ENCODE results near the gene DSN1. TPM values are rescaled to one million over a fixed set of nuclear protein-coding genes. Genes with fewer than 3 reads are reported as not detected.

The DSN1 gene
- total RNA-seq, 1 experiment from 2014 or later = 40.8 TPM

GRCh38 chr20:36778831-36779655 lies 5.5 kb upstream of the DSN1 start:
- H3K36me3 ChIP-seq (ENCODE audit: insufficient read depth, low read length, poor library complexity, severe bottlenecking) = peaks cover 7% of the 10 kb centered on the region
- intact Hi-C loops (cut with micrococcal nuclease; ENCODE audit: unreplicated experiment) = no loop called here
- POLR2A ChIA-PET (ENCODE audit: low non-redundant PET) = no interaction called here
- no peaks in the 10 kb centered on the region for H3K4me1 ChIP-seq (ENCODE audit: insufficient read depth, low read length, poor library complexity, severe bottlenecking)
- TF ChIP-seq CTCF (conservative IDR thresholded peaks at IDR 0.05; ENCODE audit: low read depth, low read length) (no peak), EZH2 (IDR thresholded peaks at IDR 0.05; ENCODE audit: borderline replicate concordance, low read depth, low read length, poor library complexity, severe bottlenecking) (no peak)
- H3K9me3 ChIP-seq (ENCODE audit: low read depth, low read length, poor library complexity, severe bottlenecking) = no peaks in the 10 kb centered on the region
- H3K4me3 ChIP-seq (ENCODE audit: low read depth, low read length, poor library complexity, severe bottlenecking) = no peak overlapping the region
- no TSS peak for BruUV-seq (replicated peaks)
- DNase-seq (ENCODE audit: low spot score) = no peak
- H3K27me3 ChIP-seq (replicated peaks; ENCODE audit: insufficient read depth, low read depth, low read length, poor library complexity) = no peaks in the 10 kb centered on the region
- CTCF ChIA-PET = no interaction called here
- no peak overlapping the region for H3K27ac ChIP-seq (ENCODE audit: low read depth, low read length, poor library complexity, severe bottlenecking)

- Histone ChIP-seq H3K4me1 (ENCODE audit: insufficient read depth, low read length, poor library complexity, severe bottlenecking) (peaks cover 3% of the 10 kb centered on the region), H3K36me3 (ENCODE audit: insufficient read depth, low read length, poor library complexity, severe bottlenecking) (no peaks in the 10 kb centered on the region), H3K9me3 (ENCODE audit: low read depth, low read length, poor library complexity, severe bottlenecking) (no peaks in the 10 kb centered on the region), H3K27ac (ENCODE audit: low read depth, low read length, poor library complexity, severe bottlenecking) (no peak overlapping the region), H3K27me3 (replicated peaks; ENCODE audit: insufficient read depth, low read depth, low read length, poor library complexity) (no peaks in the 10 kb centered on the region), H3K4me3 (ENCODE audit: low read depth, low read length, poor library complexity, severe bottlenecking) (no peak overlapping the region)
- BruUV-seq (replicated peaks) = no TSS peak
- ChIA-PET CTCF (no interaction called here), POLR2A (ENCODE audit: low non-redundant PET) (no interaction called here)
- no peak for DNase-seq (ENCODE audit: low spot score)
- no peak for TF ChIP-seq CTCF (conservative IDR thresholded peaks at IDR 0.05; ENCODE audit: low read depth, low read length)
- TF ChIP-seq EZH2 (IDR thresholded peaks at IDR 0.05; ENCODE audit: borderline replicate concordance, low read depth, low read length, poor library complexity, severe bottlenecking) = no peak
- intact Hi-C loops (cut with micrococcal nuclease; ENCODE audit: unreplicated experiment) = no loop called here
Measured at GRCh38 chr20:36777576-36777975, 4.0 kb upstream of the DSN1 start.

GRCh38 chr20:36777167-36777566 lies 3.6 kb upstream of the DSN1 start:
- H3K27me3 ChIP-seq (replicated peaks; ENCODE audit: insufficient read depth, low read depth, low read length, poor library complexity) = no peaks in the 10 kb centered on the region
- no peak for DNase-seq (ENCODE audit: low spot score)
- BruUV-seq (replicated peaks) = no TSS peak
- H3K27ac ChIP-seq (ENCODE audit: low read depth, low read length, poor library complexity, severe bottlenecking) = no peak overlapping the region
- no peak for TF ChIP-seq EZH2 (IDR thresholded peaks at IDR 0.05; ENCODE audit: borderline replicate concordance, low read depth, low read length, poor library complexity, severe bottlenecking)
- no peak for TF ChIP-seq CTCF (conservative IDR thresholded peaks at IDR 0.05; ENCODE audit: low read depth, low read length)
- peaks cover 3% of the 10 kb centered on the region for H3K4me1 ChIP-seq (ENCODE audit: insufficient read depth, low read length, poor library complexity, severe bottlenecking)
- ChIA-PET POLR2A (ENCODE audit: low non-redundant PET) (no interaction called here), CTCF (interaction anchor here (0.9 kb wide), 1 partner anchor 22 kb away, joined by 3 read pairs; no protein-coding TSS in a partner anchor)
- H3K9me3 ChIP-seq (ENCODE audit: low read depth, low read length, poor library complexity, severe bottlenecking) = no peaks in the 10 kb centered on the region
- intact Hi-C loops (cut with micrococcal nuclease; ENCODE audit: unreplicated experiment) = no loop called here
- no peak overlapping the region for H3K4me3 ChIP-seq (ENCODE audit: low read depth, low read length, poor library complexity, severe bottlenecking)
- H3K36me3 ChIP-seq (ENCODE audit: insufficient read depth, low read length, poor library complexity, severe bottlenecking) = no peaks in the 10 kb centered on the region

Measured in A673 (cell line).